ENCODE data around the gene CSGALNACT2. TPM values are rescaled to one million over a fixed set of nuclear protein-coding genes. Genes with fewer than 3 reads are reported as not detected.

The CSGALNACT2 gene
- total RNA-seq, 1 experiment from 2014 or later = 22.3 TPM

DNA sequence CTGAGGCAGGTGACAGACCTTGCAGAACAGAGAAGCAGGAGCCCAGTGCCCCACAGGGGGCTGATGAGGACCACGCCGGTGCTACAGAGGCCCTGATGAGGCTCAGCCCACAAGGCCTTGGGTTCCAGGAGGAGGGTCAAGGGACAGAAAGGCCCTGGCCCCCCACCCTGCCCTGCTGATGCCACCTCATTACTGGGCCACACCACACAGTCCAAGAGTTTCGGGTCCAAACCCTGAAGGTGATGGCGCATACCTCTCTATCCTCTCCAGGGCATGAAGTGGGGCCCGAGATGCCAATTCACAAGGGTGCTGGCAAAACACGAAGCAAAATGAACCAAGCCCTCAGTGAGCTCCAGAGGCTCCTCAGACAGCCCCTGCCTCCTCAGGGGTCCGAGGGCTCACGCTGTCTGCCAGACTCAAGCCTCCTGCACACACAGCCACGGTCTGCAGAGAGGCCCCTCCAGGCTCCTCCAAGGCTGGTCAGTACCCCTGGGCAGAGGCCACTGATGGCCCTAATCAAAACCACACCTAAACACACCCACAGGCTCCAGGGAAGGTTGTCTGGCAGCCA lies 96.3 kb downstream of the CSGALNACT2 start:
- Histone ChIP-seq H3K27ac (ENCODE audit: low read length) (no peak overlapping the region), H3K4me3 (ENCODE audit: low read depth in 2 of 2, low read length in 2 of 2) (no peak overlapping the region), H3K4me1 (ENCODE audit: control insufficient read depth, insufficient read depth, low read length) (no peaks in the 10 kb centered on the region), H3K9me3 (ENCODE audit: control insufficient read depth, insufficient read depth, low read depth, low read length) (0 out of 2 replicates have a peak, but pooled peaks cover 3% of the 10 kb centered on the region), H3K36me3 (ENCODE audit: control insufficient read depth, insufficient read depth, low read length) (no peaks in the 10 kb centered on the region), H3K27me3 (ENCODE audit: control insufficient read depth, insufficient read depth, low read length) (no peaks in the 10 kb centered on the region)
- ATAC-seq (no peak), DNase-seq (ENCODE audit: low read depth, low spot score) (no peak)
- ChIA-PET POLR2A (no interaction called here), CTCF (no interaction called here)
- in situ Hi-C loops (cut with HindIII; ENCODE audit: low pct_unique_long_range_greater_than_20kb, low sequenced_read_pairs) = no loop called here
- intact Hi-C loops (cut with micrococcal nuclease; ENCODE audit: unreplicated experiment) = no loop called here
- no TSS peak for BruUV-seq (replicated peaks)
- TF ChIP-seq CTCF (IDR thresholded peaks at IDR 0.05) (no peak), SIN3A (IDR thresholded peaks at IDR 0.05; ENCODE audit: borderline replicate concordance, insufficient read depth, low read depth, low read length) (no peak), POLR2AphosphoS5 (IDR thresholded peaks at IDR 0.05; ENCODE audit: low read depth, low read length) (no peak), TCF7L2 (IDR thresholded peaks at IDR 0.05; ENCODE audit: low read depth, low read length) (no peak)
- TF ChIP-seq, protein P1, sequence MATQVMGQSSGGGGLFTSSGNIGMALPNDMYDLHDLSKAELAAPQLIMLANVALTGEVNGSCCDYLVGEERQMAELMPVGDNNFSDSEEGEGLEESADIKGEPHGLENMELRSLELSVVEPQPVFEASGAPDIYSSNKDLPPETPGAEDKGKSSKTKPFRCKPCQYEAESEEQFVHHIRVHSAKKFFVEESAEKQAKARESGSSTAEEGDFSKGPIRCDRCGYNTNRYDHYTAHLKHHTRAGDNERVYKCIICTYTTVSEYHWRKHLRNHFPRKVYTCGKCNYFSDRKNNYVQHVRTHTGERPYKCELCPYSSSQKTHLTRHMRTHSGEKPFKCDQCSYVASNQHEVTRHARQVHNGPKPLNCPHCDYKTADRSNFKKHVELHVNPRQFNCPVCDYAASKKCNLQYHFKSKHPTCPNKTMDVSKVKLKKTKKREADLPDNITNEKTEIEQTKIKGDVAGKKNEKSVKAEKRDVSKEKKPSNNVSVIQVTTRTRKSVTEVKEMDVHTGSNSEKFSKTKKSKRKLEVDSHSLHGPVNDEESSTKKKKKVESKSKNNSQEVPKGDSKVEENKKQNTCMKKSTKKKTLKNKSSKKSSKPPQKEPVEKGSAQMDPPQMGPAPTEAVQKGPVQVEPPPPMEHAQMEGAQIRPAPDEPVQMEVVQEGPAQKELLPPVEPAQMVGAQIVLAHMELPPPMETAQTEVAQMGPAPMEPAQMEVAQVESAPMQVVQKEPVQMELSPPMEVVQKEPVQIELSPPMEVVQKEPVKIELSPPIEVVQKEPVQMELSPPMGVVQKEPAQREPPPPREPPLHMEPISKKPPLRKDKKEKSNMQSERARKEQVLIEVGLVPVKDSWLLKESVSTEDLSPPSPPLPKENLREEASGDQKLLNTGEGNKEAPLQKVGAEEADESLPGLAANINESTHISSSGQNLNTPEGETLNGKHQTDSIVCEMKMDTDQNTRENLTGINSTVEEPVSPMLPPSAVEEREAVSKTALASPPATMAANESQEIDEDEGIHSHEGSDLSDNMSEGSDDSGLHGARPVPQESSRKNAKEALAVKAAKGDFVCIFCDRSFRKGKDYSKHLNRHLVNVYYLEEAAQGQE (IDR thresholded peaks at IDR 0.05; ENCODE audit: insufficient read depth in 1 of 2, low read depth in 2 of 2, low read length in 1 of 2) = no peak

Other genes starting within 250 kb of the CSGALNACT2 start
- gene RET, start 61.4 kb upstream of the CSGALNACT2 start, total RNA-seq (2021; ENCODE audit: unreplicated experiment) = 81.1 TPM
- gene RASGEF1A, start 128.6 kb downstream of the CSGALNACT2 start, total RNA-seq (2021; ENCODE audit: unreplicated experiment) = 19.5 TPM
- gene FXYD4, start 233.2 kb downstream of the CSGALNACT2 start, total RNA-seq (2021; ENCODE audit: unreplicated experiment) = not detected

Measured in Panc1 (cell line).